CD14-positive monocyte (primary cell): ENCODE measurements around the gene KCNH5. TPM values are rescaled to one million over a fixed set of nuclear protein-coding genes. Genes with fewer than 3 reads are reported as not detected.
"Not testable (repeated sequence)": the region's sequence is repeated elsewhere in the genome, so short reads cannot be mapped to it uniquely, and the experiment has no call there.

ENCODE experiments used
- DNase-seq, 3 donors: peaks; one replicate each; pipeline ENCODE4 v3.0.0-alpha.2; 2011 to 2022
- H2AFZ ChIP-seq: 2 replicates; pipeline ENCODE4 v1.6.0; 2012; ENCODE audit warnings: mild to moderate bottlenecking, low read depth, low read length, inconsistent platforms; ENCODE audit not compliant: insufficient read depth, poor library complexity, severe bottlenecking
- H3K27ac ChIP-seq, 2 donors: 1 replicate in 1 of 2; 2 replicates in 1 of 2; pipeline ENCODE4 v1.5.1; 2012 to 2013; ENCODE audit warnings: low read length in 2 of 2, control low read depth in 1 of 2, inconsistent platforms in 1 of 2, low read depth in 1 of 2, mild to moderate bottlenecking in 1 of 2
- H3K27me3 ChIP-seq, 2 donors: one replicate each; pipeline versions ENCODE4 v1.6.0 to v1.6.1; 2011 to 2013; ENCODE audit warnings: low read length in 2 of 2; ENCODE audit not compliant: control insufficient read depth in 2 of 2, insufficient read depth in 2 of 2
- H3K36me3 ChIP-seq, 2 donors: replicated peaks in 1 of 2; 1 replicate in 1 of 2; 2 replicates in 1 of 2; pipeline versions ENCODE4 v1.5.1 to v1.6.1; 2012 to 2013; ENCODE audit warnings: low read length in 2 of 2, control low read depth in 1 of 2, inconsistent platforms in 1 of 2, mild to moderate bottlenecking in 1 of 2; ENCODE audit not compliant: insufficient read depth in 2 of 2, control insufficient read depth in 1 of 2
- H3K4me1 ChIP-seq, 2 donors: 1 replicate in 1 of 2; 2 replicates in 1 of 2; pipeline versions ENCODE4 v1.5.1 to v1.6.1; 2012 to 2013; ENCODE audit warnings: low read length in 2 of 2, control low read depth in 1 of 2, inconsistent platforms in 1 of 2, mild to moderate bottlenecking in 1 of 2, moderate library complexity in 1 of 2; ENCODE audit not compliant: insufficient read depth in 2 of 2, control insufficient read depth in 1 of 2
- H3K4me2 ChIP-seq: replicated peaks from 2 replicates; pipeline ENCODE3; 2012; ENCODE audit warnings: low read length, moderate library complexity, mild to moderate bottlenecking; ENCODE audit not compliant: poor library complexity, severe bottlenecking; ENCODE audit errors: extremely low read depth
- H3K4me3 ChIP-seq, 3 experiments: fragments of 200-600 bp in 1 of 3; sonication (generic) in 1 of 3; replicated peaks in 1 of 3; 1 replicate in 2 of 3; 2 replicates in 1 of 3; pipeline ENCODE4 v1.5.1; 2011 to 2013; ENCODE audit warnings: low read length in 3 of 3, mild to moderate bottlenecking in 3 of 3, control low read depth in 2 of 3, low read depth in 2 of 3, inconsistent platforms in 1 of 3, moderate library complexity in 1 of 3
- H3K79me2 ChIP-seq: 2 replicates; pipeline ENCODE4 v1.6.0; 2012; ENCODE audit warnings: mild to moderate bottlenecking, control low read depth, inconsistent platforms, low read length, moderate library complexity; ENCODE audit not compliant: insufficient read depth
- H3K9ac ChIP-seq: 2 replicates; pipeline ENCODE4 v1.6.0; 2017; ENCODE audit warnings: low read length, mild to moderate bottlenecking; ENCODE audit not compliant: insufficient read depth, poor library complexity, severe bottlenecking
- H3K9me3 ChIP-seq, 2 donors: replicated peaks in 1 of 2; 1 replicate in 1 of 2; 2 replicates in 1 of 2; pipeline versions ENCODE4 v1.5.1 to v1.6.1; 2012 to 2013; ENCODE audit warnings: low read length in 2 of 2, control low read depth in 1 of 2; ENCODE audit not compliant: control insufficient read depth in 1 of 2, insufficient read depth in 1 of 2
- H4K20me1 ChIP-seq: 2 replicates; pipeline ENCODE4 v1.6.0; 2012; ENCODE audit warnings: mild to moderate bottlenecking, low read length, control low read depth, moderate library complexity; ENCODE audit not compliant: insufficient read depth
- H3K27ac Mint-ChIP-seq, 7 donors: one replicate each; pipeline ENCODE4 v1.8.0; 2020; ENCODE audit warnings: mild to moderate bottlenecking in 7 of 7, mixed read lengths in 7 of 7, moderate library complexity in 6 of 7, inconsistent platforms in 2 of 7
- H3K27me3 Mint-ChIP-seq, 3 donors: one replicate each; pipeline ENCODE4 v1.8.0; 2021 to 2022; ENCODE audit warnings: low read depth in 3 of 3, mild to moderate bottlenecking in 3 of 3, mixed read lengths in 3 of 3, moderate library complexity in 3 of 3, inconsistent platforms in 1 of 3
- H3K36me3 Mint-ChIP-seq, 2 donors: one replicate each; pipeline ENCODE4 v1.8.0; 2020; ENCODE audit warnings: mixed read lengths in 2 of 2, inconsistent platforms in 1 of 2, mild to moderate bottlenecking in 1 of 2
- H3K4me1 Mint-ChIP-seq: one replicate; pipeline ENCODE4 v1.8.0; 2020; ENCODE audit warnings: mild to moderate bottlenecking, mixed read lengths
- H3K4me3 Mint-ChIP-seq, 2 donors: one replicate each; pipeline ENCODE4 v1.8.0; 2020; ENCODE audit warnings: mild to moderate bottlenecking in 2 of 2, mixed read lengths in 2 of 2, moderate library complexity in 1 of 2
- H3K9me3 Mint-ChIP-seq, 7 donors: one replicate each; pipeline ENCODE4 v1.8.0; 2020 to 2022; ENCODE audit warnings: mixed read lengths in 7 of 7, mild to moderate bottlenecking in 6 of 7, moderate library complexity in 6 of 7, inconsistent platforms in 2 of 7
- CTCF ChIP-seq: fragments of 200-600 bp; IDR thresholded peaks from one replicate; pipeline ENCODE4 v1.8.0; 2022; ENCODE audit warnings: antibody characterized with exemption, mild to moderate bottlenecking
- WGBS: methylation state at CpG from one replicate; pipeline ENCODE4 v1.1.5; 2013; ENCODE audit warnings: missing lambda C conversion rate; ENCODE audit not compliant: insufficient coverage; 5-methylcytosine and 5-hydroxymethylcytosine counted together
- intact Hi-C, 2 donors: fragments of 100-400 bp; cut with micrococcal nuclease; formaldehyde crosslinking; loops; one replicate each; pipeline versions ENCODE4 v1.15.0 to v1.15.1; 2023
- polyA plus RNA-seq, 3 donors: library from polyadenylated mRNA; depleted of rRNA in 1 of 3; unstranded in 2 of 3; stranded (reverse) in 1 of 3; fragments of 300-500 nt in 2 of 3; fragments of >200 nt in 1 of 3; fragmentation: Illumina TruSeq in 2 of 3; gene quantifications; 1 replicate in 2 of 3; 2 replicates in 1 of 3; pipeline ENCODE4 v1.2.3, GENCODE V29; 2012 to 2021

Gene KCNH5
- polyA plus RNA-seq, 3 donors, result not detected

DNA sequence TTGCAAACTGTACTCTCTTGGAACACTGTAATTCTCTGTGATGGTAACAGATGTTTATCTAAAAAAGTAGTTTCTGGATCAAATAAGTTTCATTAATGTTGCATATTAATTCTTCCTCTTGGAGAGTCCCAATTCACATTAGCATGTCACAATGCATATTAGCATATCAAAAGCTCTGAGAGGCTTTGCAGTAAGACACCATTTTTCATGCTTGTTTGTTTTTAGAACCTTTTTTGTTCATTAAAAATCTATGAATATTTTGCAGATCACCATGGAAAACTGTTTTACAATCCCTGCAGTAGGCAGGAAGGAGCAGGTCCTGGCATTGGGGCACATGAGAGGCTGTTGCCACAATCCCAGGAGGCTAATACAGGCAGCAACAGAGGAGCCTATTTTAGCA lies 180.7 kb downstream of the KCNH5 start:
- Histone ChIP-seq H3K79me2 (no peaks in the 10 kb centered on the region), H3K4me2 (no peak overlapping the region), H3K36me3 (no peaks in the 10 kb centered on the region), H2AFZ (no peak overlapping the region), H4K20me1 (no peaks in the 10 kb centered on the region), H3K4me3 (no peak overlapping the region), H3K9me3 (peaks cover 0 to under 1% of the 10 kb centered on the region in 2 donors), H3K4me1 (no peaks in the 10 kb centered on the region), H3K27me3 (no peaks in the 10 kb centered on the region), H3K9ac (no peak overlapping the region), H3K27ac (no peak overlapping the region)
- peaks cover 0 to 10% (median 3%) of the 10 kb centered on the region in 7 donors for H3K9me3 Mint-ChIP-seq
- no peaks in the 10 kb centered on the region for H3K36me3 Mint-ChIP-seq
- H3K4me1 Mint-ChIP-seq, result no peaks in the 10 kb centered on the region
- intact Hi-C loops, result no loop called here
- no peak overlapping the region for H3K4me3 Mint-ChIP-seq
- no peak for TF ChIP-seq CTCF
- peaks cover 0 to 3% (median 0%) of the 10 kb centered on the region in 3 donors for H3K27me3 Mint-ChIP-seq
- H3K27ac Mint-ChIP-seq, result no peak overlapping the region
- no peak for DNase-seq

DNA sequence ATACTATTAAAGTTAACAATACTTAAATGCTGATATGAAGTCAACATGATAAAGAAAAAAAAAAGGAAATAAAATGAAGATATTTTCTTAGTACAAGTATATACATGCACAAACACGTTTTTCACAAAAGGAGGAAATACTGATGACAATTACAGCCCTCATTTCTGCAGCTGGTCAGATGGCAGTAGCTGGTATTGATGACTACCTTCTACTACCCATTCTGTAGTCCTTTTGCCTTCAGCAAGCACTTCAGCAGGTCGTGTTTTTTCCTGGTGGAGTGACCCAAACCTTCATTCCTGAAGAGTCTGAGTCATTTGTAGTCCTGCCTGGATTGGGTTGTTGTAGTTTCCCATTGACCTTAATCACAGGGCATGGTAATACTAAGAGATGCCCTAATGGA lies 187.2 kb downstream of the KCNH5 start:
- H3K79me2 ChIP-seq, H3K4me1 Mint-ChIP-seq, DNase-seq, H3K36me3 Mint-ChIP-seq, H3K9ac ChIP-seq, H3K27me3 Mint-ChIP-seq, H3K27me3 ChIP-seq, H3K4me2 ChIP-seq, H3K9me3 ChIP-seq, H3K4me3 ChIP-seq, H4K20me1 ChIP-seq, H3K4me3 Mint-ChIP-seq, H3K27ac Mint-ChIP-seq, H3K36me3 ChIP-seq, H3K27ac ChIP-seq, H2AFZ ChIP-seq, H3K4me1 ChIP-seq, intact Hi-C loops: not testable (repeated sequence)
- peaks cover 0 to 19% (median 0%) of the 10 kb centered on the region in 7 donors for H3K9me3 Mint-ChIP-seq
- no CpG with 5 or more reads among the region's 2 CpGs for WGBS
